Ectodermal cell (in vitro differentiated cells): ENCODE results near the gene CFAP46.

ENCODE experiments used
- H3K27ac ChIP-seq: 2 replicates; pipeline ENCODE4 v1.7.0; 2013; ENCODE audit warnings: mild to moderate bottlenecking, low read depth, low read length; ENCODE audit not compliant: insufficient read depth, poor library complexity, severe bottlenecking
- H3K27me3 ChIP-seq: 2 replicates; pipeline ENCODE4 v1.7.0; 2013; ENCODE audit warnings: mild to moderate bottlenecking, low read length; ENCODE audit not compliant: insufficient read depth, control insufficient read depth, poor library complexity, severe bottlenecking
- H3K36me3 ChIP-seq: one replicate; pipeline ENCODE4 v1.7.0; 2013; ENCODE audit warnings: low read length; ENCODE audit not compliant: control insufficient read depth, insufficient read depth
- H3K4me1 ChIP-seq: one replicate; pipeline ENCODE4 v1.7.0; 2013; ENCODE audit warnings: low read length; ENCODE audit not compliant: control insufficient read depth, insufficient read depth
- H3K4me3 ChIP-seq: 2 replicates; pipeline ENCODE4 v1.7.0; 2013; ENCODE audit warnings: low read depth, low read length, control low read depth; ENCODE audit not compliant: insufficient read depth
- H3K9me3 ChIP-seq: 2 replicates; pipeline ENCODE4 v1.7.0; 2013; ENCODE audit warnings: mild to moderate bottlenecking, low read length, moderate library complexity; ENCODE audit not compliant: control insufficient read depth
- WGBS, 2 experiments: methylation state at CpG; one replicate each; pipeline ENCODE4 v1.1.7; 2013; ENCODE audit warnings: missing lambda C conversion rate in 2 of 2; 5-methylcytosine and 5-hydroxymethylcytosine counted together

Gene CFAP46

DNA sequence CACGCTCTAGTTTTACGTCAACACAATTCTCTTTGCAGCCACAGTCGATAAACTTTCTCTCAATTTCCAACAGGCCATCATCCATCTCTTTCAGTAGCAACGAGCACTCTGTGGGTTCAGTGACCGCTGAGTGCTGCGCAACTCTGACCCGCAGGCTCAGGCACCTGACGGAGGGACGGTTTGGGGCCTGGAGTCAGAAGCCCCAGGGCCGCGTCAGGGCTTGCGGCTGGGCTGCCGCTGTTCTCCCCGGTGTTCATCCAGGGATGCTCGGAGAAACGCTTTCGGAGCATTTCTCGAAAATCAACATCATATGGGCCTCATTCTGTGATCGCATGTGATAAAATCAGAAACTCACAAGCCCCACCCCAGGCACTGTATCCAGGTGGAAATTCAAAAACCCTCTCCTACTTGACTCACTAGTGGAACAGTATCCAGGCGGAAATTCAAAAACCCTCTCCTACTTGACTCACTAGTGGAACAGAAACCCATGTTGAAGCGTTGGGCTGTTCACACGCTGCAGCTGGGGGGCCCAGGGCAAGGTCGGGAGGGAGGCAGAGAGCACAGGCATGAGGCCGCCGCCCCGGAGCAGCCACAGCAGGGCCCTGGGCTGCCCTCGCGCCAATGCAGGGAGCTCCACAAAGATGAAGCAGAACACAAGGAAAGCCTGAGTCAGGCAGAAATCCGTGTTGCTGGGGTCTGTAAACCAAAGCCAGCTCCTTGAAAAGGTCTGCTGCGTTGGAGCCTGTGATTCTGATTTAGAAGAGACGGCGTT is 83.1 kb downstream of the CFAP46 start:
- Histone ChIP-seq H3K27me3 (no peaks in the 10 kb centered on the region), H3K4me1 (no peaks in the 10 kb centered on the region), H3K27ac (no peak overlapping the region), H3K36me3 (no peaks in the 10 kb centered on the region), H3K4me3 (no peak overlapping the region), H3K9me3 (no peaks in the 10 kb centered on the region)
- WGBS, 2 experiments = 91 to 92% methylated on average over 32 of the region's 32 CpGs

DNA sequence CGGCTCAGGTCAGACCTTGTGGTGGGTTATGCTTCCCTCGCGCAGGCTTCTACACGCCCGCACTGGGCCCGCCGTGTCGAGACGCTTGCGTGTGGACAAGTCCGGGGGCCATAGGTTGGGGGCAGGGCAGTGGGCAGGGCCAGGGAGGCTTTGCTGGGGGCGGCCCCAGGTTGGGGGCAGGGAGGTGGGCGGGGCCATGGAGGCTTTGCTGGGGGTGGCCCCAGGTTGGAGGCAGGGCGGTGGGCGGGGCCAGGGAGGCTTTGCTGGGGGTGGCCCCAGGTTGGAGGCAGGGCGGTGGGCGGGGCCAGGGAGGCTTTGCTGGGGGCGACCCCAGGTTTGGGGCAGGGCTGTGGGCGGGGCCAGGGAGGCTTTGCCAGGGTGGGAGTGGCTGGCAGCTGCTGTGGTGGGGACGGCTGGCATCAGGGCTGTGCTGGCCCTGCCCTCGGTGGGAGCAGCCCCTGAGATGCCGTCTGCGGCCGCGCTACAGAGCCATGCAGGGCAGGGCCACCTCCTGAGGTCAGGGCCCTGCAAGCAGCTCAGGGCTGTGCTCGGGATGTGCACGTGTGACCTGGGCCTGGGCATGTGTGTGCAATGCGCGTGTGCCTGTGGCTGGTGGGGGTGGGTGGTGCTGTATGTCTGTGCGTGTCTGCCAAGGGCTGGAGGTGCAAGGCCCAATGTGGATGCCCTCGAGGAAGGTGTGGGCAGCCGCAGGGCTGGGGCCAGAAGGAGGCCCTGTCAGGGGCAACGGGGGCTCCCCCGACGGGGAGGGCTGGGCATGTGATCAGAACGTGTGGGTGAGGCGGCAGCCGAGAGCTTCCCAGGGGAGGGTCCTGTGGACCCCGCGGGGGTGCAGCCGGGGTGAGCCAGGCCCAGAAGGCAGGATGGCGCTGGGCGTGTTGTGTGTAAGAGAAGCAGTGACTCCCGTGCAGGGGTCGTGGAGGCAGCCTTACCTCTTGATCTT is 84.0 kb downstream of the CFAP46 start:
- Histone ChIP-seq H3K36me3 (no peaks in the 10 kb centered on the region), H3K27me3 (no peaks in the 10 kb centered on the region), H3K9me3 (no peaks in the 10 kb centered on the region), H3K27ac (no peak overlapping the region), H3K4me1 (no peaks in the 10 kb centered on the region), H3K4me3 (no peak overlapping the region)
- 93 to 94% methylated on average over 45 of the region's 45 CpGs for WGBS, 2 experiments

DNA sequence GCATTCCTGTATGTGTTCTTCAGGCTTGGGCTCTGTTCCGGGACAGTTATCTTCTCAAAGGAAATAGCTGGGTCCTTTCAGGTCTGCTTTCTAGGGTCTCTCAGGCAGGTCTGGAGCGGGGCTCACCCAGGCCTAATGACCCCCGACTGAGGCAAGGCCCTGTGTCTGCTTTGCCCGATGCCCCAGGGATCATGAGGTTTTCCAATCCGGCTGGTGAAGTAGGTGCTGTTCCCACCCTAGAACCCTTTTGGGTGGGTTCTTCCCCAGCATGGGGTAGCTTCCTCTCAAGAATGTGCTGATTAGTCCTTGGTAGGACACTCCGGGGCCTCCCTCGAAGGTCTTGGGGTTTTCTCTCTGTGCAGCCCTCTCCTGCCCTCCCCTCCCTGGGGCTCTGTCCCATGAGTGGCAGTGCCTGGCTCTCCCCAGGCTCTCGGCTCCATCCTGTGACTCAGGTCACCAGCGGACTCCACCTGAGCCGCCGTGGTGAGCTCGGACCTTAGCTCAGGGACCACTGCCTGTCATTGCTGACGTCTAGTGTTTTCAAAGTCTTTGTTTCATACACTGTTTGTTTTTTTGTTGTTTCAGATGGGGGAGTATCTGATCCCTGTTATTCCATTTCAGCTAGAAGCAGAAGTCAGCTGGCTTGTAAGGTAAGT is 85.4 kb downstream of the CFAP46 start:
- H3K4me3 ChIP-seq = no peak overlapping the region
- no peaks in the 10 kb centered on the region for H3K36me3 ChIP-seq
- H3K4me1 ChIP-seq = no peaks in the 10 kb centered on the region
- H3K27me3 ChIP-seq = no peaks in the 10 kb centered on the region
- no peaks in the 10 kb centered on the region for H3K9me3 ChIP-seq
- H3K27ac ChIP-seq = no peak overlapping the region
- WGBS, 2 experiments = 91 to 95% methylated on average over 13 of the region's 13 CpGs

DNA sequence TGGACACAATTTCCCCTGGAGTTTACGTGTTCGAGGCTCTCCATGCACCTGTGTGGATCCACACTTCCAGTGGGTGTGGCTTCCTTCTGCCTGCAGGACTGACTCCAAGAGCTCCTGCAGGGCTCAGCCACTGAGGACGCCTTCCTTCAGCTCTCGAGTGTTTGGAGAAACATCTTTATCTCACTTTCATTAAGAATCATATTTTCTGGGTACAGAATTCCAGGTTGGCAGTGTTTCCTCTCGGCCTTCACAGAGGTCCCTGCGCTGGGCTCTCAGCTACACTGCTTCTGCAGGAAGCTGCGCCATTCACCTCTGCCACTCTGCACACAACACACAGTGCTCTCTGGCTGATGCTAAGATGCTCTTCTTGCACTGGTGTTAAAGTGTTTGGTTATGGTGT is 86.5 kb downstream of the CFAP46 start:
- Histone ChIP-seq H3K9me3 (no peaks in the 10 kb centered on the region), H3K27ac (no peak overlapping the region), H3K36me3 (no peaks in the 10 kb centered on the region), H3K4me3 (no peak overlapping the region), H3K4me1 (no peaks in the 10 kb centered on the region), H3K27me3 (no peaks in the 10 kb centered on the region)
- WGBS, 2 experiments = 84 to 92% methylated on average over 6 to 7 of the region's 7 CpGs

DNA sequence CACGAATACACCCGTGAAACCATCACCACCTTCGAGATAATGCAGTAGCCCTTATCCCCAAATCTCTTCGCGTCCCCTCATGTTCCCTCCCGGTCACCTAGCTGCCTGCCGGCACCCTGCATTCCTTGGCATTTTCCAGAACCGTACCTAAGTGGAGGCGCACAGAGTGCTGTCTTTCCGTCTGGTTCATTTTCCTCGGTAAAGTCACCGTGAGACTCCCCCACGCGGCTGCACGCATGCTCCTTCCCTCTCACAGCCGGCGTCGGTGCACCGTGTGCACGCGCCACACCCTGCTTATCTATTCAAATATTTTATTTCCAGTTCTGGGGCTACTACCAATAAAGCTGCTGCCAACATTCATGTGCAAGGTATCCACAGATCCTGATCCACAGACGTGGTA is 90.9 kb downstream of the CFAP46 start:
- Histone ChIP-seq H3K27ac (no peak overlapping the region), H3K9me3 (no peaks in the 10 kb centered on the region), H3K36me3 (no peaks in the 10 kb centered on the region), H3K4me1 (no peaks in the 10 kb centered on the region), H3K4me3 (no peak overlapping the region), H3K27me3 (no peaks in the 10 kb centered on the region)
- 92 to 93% methylated on average over 22 of the region's 22 CpGs for WGBS, 2 experiments

DNA sequence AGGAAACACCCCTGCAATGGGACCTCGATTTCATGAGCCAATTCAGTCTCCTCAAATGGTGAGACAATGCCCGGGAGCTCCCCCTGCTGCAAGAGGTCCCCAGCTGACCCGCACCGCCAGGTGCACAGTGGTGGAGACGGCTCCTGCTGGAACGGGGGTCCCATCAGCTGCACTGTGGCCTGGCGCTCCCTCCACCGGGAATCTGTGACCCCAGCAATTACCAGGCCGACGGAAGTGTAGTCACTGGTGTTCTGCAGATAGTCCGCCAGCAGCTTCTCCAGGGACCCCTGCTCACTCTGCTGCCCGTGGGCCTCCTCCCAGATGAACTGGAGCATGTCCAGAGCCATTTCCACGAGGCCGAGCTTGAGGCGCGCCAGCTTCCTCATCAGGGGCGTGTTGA is 91.5 kb downstream of the CFAP46 start:
- Histone ChIP-seq H3K4me3 (no peak overlapping the region), H3K27me3 (no peaks in the 10 kb centered on the region), H3K4me1 (no peaks in the 10 kb centered on the region), H3K27ac (no peak overlapping the region), H3K9me3 (no peaks in the 10 kb centered on the region), H3K36me3 (no peaks in the 10 kb centered on the region)
- 93% methylated on average over 17 of the region's 17 CpGs for WGBS, 2 experiments

DNA sequence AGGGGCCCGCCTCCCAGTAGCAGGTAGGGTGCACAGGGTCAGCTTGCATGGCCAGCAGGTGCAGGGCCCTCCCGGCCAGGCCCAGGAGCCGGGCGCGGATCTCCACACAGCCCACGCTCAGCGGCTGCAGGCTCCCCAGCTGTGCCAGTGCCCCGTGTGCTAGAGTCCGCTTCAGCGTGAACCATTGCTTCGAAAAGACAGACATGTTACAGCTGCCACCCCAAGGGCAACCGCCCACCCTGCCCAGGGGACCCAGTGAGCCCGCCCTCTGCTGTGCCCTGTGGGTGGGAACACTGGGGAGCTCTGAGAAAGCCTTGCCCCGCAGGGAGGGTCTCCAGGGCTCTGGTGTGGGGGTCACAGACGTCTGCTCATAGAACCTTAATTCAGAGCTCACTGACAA is 92.1 kb downstream of the CFAP46 start:
- WGBS, 2 experiments = 91 to 94% methylated on average over 15 of the region's 15 CpGs
- Histone ChIP-seq H3K36me3 (no peaks in the 10 kb centered on the region), H3K4me1 (no peaks in the 10 kb centered on the region), H3K27ac (no peak overlapping the region), H3K4me3 (no peak overlapping the region), H3K9me3 (no peaks in the 10 kb centered on the region), H3K27me3 (no peaks in the 10 kb centered on the region)

DNA sequence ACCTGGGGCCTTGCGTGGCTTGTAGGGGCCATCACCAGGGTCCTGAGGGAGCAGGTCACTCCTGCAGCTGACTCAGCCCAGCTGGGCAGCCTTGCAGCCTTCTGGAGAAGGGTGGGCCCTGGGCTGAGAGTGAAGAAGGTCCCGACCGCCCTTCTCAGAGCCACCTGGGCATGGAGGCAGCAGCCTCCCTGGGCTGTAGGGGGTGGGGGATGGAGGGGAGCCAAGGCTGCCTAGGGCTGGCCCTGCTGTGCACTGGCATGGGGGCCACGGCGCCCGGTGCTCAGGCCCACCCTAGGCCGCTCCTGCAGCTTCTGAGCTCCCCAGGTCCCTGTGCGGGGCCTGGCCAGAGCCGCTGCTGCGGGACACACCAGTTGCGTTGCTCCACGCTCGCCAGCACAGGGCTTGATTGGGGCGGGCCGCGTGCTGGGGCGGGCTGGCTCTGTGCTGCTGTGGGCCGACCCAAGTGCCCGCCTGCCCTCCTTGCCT is 92.8 kb downstream of the CFAP46 start:
- no peaks in the 10 kb centered on the region for H3K4me1 ChIP-seq
- WGBS, 2 experiments = 94 to 97% methylated on average over 19 of the region's 19 CpGs
- H3K4me3 ChIP-seq = no peak overlapping the region
- no peaks in the 10 kb centered on the region for H3K9me3 ChIP-seq
- H3K27ac ChIP-seq = no peak overlapping the region
- no peaks in the 10 kb centered on the region for H3K36me3 ChIP-seq
- no peaks in the 10 kb centered on the region for H3K27me3 ChIP-seq

DNA sequence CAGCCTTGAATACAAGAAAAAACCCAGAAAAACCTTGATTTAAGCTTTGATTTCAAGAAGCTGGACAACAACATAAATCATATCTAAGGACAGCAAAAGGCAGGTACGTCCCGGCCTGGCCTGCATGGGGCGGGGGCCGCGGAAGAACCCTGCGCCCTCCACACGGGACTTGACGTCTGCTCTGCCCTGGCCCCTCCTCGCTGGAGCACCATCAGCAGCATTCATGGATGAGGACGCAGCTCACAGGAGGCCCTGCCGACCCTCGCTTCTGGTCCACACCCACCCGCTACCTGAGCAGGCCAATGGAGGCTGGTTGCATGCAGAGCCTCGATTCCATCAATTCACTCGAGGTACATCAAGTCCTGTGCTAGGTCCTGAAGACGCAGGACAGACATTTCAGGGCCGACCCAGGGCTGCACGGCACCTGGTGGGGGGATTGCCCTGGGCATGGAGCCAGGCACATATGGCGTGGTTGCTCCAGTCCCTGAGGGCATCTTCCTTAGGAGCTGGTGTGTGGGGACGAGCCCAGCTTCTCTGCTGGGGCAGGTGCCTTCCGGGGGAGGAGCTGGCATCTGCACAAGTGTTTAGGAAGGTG is 93.3 kb downstream of the CFAP46 start:
- no peaks in the 10 kb centered on the region for H3K27me3 ChIP-seq
- H3K27ac ChIP-seq = no peak overlapping the region
- H3K4me3 ChIP-seq = no peak overlapping the region
- H3K36me3 ChIP-seq = no peaks in the 10 kb centered on the region
- H3K4me1 ChIP-seq = no peaks in the 10 kb centered on the region
- WGBS, 2 experiments = 91 to 93% methylated on average over 21 of the region's 21 CpGs
- no peaks in the 10 kb centered on the region for H3K9me3 ChIP-seq
